22Rv1 (cell line): ENCODE data around the gene CFAP119.

Source experiments
- H3K27ac ChIP-seq: fragments of 450-650 bp; 2 replicates; pipeline ENCODE4 v1.5.1; 2017
- ZFX ChIP-seq: fragments of 450-650 bp; IDR thresholded peaks from 2 replicates; pipeline ENCODE4 v1.6.1; 2017; ENCODE audit warnings: antibody characterized with exemption, borderline replicate concordance
- TF ChIP-seq, protein P1 (sequence below): fragments of 450-650 bp; IDR thresholded peaks from 2 replicates; pipeline ENCODE4 v1.5.1; 2017; ENCODE audit warnings: mild to moderate bottlenecking

CFAP119 gene

DNA sequence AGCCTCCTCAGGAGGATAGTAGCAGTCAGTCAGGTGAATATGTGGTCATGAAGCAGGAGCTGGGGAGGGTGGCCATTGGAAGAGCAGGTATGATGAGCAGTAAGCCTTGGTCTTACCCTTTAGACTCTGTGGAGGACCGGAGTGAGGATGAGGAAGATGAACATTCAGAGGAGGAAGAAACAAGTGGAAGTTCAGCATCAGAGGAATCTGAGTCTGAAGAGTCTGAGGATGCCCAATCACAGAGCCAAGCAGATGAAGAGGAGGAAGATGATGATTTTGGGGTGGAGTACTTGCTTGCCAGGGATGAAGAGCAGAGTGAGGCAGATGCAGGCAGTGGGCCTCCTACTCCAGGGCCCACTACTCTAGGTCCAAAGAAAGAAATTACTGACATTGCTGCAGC lies 50.1 kb downstream of the CFAP119 start:
- no peak for TF ChIP-seq ZFX
- TF ChIP-seq, protein P1, sequence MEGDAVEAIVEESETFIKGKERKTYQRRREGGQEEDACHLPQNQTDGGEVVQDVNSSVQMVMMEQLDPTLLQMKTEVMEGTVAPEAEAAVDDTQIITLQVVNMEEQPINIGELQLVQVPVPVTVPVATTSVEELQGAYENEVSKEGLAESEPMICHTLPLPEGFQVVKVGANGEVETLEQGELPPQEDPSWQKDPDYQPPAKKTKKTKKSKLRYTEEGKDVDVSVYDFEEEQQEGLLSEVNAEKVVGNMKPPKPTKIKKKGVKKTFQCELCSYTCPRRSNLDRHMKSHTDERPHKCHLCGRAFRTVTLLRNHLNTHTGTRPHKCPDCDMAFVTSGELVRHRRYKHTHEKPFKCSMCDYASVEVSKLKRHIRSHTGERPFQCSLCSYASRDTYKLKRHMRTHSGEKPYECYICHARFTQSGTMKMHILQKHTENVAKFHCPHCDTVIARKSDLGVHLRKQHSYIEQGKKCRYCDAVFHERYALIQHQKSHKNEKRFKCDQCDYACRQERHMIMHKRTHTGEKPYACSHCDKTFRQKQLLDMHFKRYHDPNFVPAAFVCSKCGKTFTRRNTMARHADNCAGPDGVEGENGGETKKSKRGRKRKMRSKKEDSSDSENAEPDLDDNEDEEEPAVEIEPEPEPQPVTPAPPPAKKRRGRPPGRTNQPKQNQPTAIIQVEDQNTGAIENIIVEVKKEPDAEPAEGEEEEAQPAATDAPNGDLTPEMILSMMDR: no peak
- H3K27ac ChIP-seq: no peak overlapping the region

DNA sequence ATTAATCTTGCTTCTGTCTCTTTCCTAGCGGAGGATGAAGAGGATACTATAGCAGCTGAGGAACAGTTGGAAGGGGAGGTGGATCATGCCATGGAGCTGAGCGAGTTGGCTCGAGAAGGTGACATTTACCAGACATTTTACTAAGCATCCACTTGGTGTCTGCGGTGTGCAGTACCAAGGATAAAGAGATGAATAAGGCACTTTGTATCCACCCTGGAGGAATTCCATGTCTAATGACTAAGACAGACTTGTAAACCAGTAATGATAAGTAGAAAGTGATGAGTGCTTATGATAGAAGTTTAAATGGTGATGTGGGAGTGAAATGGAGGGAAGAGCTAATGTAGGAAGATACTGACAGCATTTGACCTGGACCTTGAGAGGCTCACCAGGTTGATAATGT lies 50.9 kb downstream of the CFAP119 start:
- TF ChIP-seq ZFX: no peak
- TF ChIP-seq, protein P1: no peak
- H3K27ac ChIP-seq: no peak overlapping the region
